LNCAP (cell line): Measurements from ENCODE around the gene PIGX.

Experiments used
- TF ChIP-seq, protein P1 (sequence below): fragments of 450-650 bp; IDR thresholded peaks from 2 replicates; pipeline ENCODE4 v1.5.1; 2017; ENCODE audit warnings: mild to moderate bottlenecking

PIGX gene

DNA sequence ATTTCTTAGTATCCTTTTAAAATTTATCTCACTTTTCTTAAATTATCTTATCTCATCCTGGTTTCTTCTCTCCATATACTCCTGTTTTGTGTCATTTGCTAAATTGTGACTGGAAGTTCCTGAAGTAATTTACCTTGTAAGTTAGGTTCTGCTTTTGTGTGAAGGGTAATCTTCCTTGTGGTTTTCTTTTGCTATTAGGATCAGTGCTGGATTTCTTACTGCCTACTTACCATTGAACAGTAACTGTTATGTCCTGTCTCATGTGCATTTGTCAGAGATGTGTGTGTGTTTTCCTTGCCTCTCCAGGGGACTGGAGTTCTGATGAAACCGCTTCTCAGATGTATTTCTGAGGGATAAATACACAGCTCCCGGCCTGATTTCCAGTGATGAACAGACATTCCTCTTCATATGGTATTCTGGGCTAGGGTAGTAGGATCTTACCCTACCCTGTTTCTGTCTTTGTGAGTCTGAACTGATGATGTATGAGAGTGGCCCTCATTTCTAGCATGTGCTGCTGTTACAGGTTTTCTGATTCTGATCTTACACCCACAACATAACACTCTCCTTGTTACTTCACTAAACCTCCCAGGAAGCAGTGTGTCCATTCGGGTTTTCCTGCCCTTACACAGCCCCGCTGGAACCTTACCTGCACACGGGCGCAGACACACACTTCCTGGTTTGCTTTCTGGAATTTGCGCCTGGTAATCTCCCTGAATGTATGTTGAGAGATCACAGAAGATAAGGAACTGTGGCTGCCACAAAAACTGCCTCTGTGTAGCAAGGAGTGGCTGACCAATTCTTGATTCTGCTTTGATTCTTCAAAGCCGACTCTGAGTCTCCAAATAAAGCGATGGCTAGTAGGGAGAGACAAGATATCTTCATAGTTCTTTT, 42.2 kb downstream of the PIGX start:
- TF ChIP-seq, protein P1, sequence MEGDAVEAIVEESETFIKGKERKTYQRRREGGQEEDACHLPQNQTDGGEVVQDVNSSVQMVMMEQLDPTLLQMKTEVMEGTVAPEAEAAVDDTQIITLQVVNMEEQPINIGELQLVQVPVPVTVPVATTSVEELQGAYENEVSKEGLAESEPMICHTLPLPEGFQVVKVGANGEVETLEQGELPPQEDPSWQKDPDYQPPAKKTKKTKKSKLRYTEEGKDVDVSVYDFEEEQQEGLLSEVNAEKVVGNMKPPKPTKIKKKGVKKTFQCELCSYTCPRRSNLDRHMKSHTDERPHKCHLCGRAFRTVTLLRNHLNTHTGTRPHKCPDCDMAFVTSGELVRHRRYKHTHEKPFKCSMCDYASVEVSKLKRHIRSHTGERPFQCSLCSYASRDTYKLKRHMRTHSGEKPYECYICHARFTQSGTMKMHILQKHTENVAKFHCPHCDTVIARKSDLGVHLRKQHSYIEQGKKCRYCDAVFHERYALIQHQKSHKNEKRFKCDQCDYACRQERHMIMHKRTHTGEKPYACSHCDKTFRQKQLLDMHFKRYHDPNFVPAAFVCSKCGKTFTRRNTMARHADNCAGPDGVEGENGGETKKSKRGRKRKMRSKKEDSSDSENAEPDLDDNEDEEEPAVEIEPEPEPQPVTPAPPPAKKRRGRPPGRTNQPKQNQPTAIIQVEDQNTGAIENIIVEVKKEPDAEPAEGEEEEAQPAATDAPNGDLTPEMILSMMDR: no peak

DNA sequence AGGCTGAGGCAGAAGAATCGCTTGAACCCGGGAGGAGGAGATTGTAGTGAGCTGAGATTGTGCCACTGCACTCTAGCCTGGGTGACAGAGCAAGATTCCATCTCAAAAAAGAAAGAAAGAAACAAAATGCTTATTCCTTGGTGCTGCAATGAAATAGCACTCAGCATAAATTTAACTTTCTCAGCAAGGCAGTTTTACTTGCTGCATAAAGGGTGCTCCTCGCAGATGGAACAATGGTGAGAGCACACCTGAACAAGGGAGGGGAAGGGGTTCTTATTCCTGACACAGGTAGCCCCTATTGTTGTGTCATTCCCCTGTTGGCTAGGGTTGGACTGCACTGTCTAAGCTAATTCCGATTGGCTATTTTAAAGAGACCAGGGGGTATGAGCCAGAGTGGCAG, 44.6 kb downstream of the PIGX start:
- TF ChIP-seq, protein P1: no peak

DNA sequence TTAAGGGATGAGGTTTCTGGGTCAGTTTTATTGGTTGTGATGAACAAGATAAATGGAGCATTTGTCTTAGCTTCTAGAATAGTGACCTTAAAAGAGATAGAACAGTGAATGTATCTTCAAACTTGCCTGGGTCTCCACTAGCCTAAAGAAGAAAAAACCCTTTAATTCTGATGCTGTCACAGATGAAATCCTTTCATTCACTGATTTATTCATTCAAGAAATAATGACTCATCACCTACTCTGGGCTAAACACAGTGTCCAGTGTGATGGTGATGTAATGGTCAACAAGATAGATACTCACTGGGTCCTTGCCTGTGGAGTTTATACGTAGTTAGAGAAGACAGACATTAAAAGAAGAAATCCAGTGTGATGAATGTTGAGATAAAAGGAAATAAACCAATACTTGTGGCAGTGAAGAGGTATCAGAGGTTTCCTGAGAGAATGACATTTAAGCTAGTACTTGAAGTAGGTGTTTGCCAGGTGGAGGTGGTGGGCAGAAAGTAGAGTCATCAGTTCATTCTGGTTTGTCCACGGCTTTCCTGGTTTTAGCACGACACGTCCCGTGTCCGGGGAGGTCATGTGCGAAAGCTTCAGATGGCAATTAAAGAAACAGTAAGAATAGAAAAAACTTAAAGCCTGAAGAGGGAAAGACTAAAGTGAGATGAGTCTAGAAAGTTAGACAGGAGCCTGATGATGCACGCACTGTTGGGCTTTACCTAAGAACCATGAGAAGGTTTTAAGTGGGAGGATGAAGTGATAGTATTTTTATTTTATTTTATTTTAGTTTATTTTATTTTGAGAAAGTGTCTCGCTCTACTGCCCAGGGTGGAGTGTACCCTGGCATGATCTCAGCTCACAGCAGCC, 45.9 kb downstream of the PIGX start:
- TF ChIP-seq, protein P1: no peak

DNA sequence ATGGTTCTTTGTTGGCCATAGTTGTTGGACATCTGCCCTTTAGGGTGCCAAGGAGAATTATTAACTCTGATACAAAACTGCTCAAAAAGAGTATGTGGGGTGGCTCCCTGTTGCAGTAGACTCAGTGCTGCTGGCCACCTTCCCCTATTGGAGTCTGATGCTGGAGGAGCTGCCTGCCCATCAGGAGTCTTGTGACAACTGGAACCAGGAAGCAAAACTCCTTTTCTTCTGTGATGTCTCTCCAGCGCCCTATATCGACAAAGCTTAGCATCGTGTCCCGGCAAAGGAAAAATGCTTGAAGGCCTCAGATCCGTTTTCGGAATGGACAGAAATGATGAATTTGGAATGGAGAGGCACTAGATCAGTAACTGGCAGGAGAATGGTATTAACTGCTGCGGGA, 51.0 kb downstream of the PIGX start:
- TF ChIP-seq, protein P1: no peak

DNA sequence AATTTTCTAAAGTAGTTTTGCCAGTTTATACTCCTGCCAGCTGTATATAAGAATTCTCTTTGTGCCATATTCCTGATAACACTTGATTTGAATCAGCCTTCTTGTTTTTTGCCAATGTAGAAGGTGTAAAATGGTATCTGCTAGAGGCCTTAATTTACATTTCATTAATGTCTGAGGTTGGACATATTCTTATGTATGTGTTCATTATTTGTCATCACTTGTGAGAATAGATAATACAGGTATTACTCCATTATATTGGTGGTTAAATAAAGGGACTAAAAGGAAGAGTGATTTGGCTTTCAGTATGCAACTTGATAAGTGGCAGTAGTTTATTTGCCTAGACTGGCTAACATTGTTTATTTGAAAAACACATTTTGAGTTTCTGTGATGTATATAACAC, 53.3 kb downstream of the PIGX start:
- TF ChIP-seq, protein P1: no peak

DNA sequence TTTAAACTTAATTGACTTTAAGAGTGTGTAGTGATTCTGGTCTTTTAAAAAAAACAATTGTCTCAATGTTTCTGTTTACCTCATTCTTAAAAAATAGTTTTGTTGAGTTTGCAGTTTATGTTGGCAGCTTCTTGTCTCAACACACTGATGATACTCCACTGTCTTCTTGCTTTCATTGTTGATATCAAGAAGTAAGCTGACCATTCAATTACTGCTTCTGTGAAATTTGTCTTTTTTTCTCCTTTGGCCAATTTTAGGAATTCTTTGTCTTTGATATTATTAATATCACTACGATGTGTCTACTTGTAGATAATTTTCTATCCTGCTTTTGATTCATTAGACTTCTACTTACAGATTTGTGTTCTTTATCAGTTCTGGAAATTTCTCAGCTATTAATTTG, 58.9 kb downstream of the PIGX start:
- TF ChIP-seq, protein P1: no peak

DNA sequence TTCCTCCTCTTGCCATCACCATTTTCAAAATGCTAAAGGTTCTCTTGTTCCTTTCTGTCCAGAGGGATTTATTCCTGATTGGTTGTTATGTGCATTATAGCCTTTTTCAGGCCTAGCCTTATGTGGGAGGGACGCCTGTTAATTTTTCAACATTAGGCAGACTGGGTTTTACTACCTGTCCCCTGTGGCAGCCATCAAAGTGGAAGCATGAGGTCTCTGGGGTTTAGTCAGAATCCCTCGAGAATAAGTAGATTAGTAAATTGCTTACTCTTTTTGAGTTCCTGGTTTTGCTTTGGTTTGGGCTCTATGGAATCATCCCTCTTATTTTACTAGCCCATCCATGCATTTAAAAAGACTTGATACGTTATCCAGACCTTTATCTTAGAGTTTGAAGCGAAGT, 59.9 kb downstream of the PIGX start:
- TF ChIP-seq, protein P1: no peak
